GM12872 (cell line): ENCODE measurements around the gene UNG.

Source experiments
- TF ChIP-seq, protein P1 (sequence below): IDR thresholded peaks from 3 replicates; pipeline ENCODE4 v1.5.1; 2011; ENCODE audit warnings: low read depth, mild to moderate bottlenecking, low read length, moderate library complexity; ENCODE audit not compliant: insufficient read depth

Gene UNG

DNA sequence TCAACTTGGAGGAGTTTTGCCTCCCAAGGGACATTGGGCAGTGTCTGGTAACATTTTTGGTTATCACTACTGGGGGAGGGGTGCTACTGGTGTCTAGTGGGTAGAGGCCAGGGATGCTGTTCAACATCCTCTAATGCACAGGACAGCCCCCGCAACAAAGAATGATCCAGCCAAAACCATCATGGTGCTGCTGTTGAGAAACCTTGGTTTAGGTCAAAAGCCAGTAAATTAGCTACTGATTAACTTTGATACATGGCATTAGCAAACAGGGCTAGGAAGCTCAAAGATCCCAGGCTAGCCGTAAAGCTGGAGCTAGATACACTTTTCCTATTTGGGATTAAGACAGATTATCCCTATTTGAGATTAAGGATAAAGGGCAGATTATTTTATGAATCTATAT, 13.0 kb upstream of the UNG start:
- TF ChIP-seq, protein P1, sequence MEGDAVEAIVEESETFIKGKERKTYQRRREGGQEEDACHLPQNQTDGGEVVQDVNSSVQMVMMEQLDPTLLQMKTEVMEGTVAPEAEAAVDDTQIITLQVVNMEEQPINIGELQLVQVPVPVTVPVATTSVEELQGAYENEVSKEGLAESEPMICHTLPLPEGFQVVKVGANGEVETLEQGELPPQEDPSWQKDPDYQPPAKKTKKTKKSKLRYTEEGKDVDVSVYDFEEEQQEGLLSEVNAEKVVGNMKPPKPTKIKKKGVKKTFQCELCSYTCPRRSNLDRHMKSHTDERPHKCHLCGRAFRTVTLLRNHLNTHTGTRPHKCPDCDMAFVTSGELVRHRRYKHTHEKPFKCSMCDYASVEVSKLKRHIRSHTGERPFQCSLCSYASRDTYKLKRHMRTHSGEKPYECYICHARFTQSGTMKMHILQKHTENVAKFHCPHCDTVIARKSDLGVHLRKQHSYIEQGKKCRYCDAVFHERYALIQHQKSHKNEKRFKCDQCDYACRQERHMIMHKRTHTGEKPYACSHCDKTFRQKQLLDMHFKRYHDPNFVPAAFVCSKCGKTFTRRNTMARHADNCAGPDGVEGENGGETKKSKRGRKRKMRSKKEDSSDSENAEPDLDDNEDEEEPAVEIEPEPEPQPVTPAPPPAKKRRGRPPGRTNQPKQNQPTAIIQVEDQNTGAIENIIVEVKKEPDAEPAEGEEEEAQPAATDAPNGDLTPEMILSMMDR: no peak

DNA sequence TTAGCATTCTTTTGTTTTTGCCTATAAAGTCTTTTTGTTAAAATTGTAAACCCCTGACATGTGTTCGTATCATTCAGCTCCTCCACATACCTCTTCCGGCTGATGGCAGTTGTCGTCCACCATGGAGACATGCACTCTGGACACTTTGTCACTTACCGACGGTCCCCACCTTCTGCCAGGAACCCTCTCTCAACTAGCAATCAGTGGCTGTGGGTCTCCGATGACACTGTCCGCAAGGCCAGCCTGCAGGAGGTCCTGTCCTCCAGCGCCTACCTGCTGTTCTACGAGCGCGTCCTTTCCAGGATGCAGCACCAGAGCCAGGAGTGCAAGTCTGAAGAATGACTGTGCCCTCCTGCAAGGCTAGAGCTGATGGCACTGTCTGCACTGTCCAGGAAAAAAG, 11.8 kb upstream of the UNG start:
- TF ChIP-seq, protein P1: no peak

DNA sequence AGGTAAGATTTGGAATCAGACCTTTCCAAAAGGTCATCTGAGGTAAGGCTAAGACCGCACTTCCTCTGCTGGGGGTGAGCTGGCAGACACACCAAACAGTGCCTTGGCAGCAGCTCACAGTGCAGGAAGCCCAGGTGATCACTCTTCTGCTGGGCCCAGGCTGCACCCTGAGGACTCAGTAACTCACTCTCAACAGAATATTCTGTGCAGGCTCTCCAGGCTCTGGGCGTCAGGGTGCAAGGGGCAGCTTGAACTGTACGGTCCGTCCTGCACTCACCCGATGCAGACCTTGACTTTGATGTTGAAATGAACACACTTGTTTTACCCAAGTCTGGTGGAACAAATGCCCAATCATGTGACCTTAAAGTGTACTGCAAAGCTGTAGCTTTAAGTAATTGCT, 10.1 kb upstream of the UNG start:
- TF ChIP-seq, protein P1: no peak

DNA sequence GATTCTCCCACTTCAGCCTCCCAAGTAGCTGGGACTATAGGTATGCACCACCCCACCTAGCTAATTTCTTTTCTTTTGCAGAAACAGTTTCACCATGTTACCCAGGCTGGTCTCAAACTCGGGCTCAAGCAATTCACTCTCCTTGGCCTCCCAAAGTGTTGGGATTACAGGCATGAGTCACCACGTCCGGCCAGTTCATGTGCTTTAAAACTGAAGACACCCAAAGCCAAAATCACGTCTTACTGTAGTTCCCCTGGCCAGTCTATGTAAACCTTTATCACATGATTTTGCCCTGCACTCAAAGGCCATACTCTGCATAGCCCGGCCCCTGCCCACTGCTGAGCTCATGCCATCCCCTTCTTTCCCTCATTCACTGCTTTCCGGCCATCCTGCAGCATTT, 8.6 kb upstream of the UNG start:
- TF ChIP-seq, protein P1: no peak

DNA sequence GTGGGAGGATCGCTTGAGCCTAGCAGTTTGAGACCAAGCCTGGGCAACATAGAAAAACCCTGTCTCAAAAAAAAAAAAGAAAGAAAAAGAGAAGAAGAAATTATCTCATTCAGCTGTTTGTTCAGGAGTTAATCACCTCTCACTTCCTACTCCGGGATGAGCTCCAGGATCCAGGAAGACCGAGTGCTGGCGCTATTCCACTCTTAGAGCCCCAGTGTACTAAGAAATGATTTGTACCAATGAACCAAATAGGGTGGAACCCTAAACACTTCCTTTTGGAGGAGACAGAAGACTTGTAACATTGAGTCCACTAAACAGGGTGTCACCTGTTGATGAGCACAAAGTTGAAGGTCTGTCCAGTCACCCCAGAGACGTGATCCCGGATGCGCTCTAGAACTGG, 7.7 kb upstream of the UNG start:
- TF ChIP-seq, protein P1: no peak

DNA sequence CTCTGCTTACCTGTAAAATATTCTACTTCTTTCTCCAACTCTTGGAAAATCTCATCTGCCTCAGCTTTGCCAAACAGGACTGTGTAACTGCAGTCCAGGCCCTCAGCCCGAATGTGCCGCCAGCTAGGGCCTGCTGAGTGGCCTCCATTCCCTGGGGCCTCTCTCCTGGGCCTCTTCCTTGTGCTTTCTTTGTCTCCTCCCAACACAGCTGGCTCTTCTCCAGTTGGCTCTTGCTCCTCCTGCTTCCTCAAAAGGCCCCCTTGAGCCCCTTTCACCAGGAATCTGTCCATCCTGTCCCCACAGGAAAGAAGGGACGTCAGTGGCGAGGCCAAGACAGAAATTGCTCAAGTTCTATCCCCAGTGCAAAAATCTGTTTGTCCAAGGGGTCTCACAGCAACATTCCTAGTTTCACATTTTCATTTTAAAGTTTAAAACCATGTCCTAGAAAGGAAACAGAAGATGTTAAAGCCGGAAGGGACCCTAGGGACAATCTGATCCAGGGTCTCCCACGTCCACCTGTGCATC, 4.8 kb upstream of the UNG start:
- TF ChIP-seq, protein P1: no peak

DNA sequence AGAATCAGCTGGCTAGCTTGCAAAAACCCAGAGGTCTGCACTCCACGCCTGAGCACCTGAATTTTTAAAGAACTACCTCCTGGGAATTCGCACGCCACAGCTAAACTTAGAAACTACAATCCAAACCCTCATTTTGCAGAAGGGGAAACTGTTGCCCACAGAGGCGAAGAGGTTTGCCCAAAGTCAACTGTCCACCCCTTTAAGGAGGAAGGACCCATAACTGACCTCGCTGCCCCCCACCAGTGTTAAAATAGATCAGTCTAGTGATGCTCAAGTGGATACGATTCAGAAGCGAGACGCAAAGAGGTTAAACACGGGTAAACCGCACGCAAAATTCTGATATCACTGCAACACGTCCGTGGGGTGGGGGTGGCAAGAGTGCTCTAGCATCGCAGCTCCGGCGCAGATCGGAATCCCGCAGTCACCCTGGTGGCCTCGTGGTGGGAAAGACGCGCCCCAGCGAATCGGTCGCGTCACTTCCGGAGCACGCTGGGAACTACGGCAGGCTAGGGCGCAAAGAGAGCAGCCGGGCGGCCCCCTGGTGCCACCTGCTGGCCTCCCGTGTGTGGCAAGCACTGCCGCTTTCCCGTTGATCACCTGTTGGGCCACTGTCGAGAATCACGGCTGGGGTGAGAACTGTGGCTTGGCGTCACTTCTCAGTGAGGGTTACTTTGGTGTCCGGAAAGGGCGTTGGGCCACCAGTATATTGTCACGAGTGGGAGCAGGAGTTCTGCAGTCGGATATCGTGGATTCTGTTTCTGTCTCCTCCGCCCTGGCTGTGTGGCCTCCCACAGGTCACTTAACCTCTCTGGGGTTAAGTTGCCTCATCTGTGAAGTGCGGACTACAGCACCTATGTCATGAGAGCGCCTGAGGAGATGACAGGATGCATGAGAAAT, 4.1 kb upstream of the UNG start, which contains the start of gene ALKBH2:
Gene ALKBH2, minus strand, starts transcription at position 451 of the 897 bp plus-strand sequence. CDS start 686 bp downstream, outside the sequence.
- TF ChIP-seq, protein P1: peak; percentile 99
